Natural killer cell (primary cell): ENCODE measurements around the gene CD8B. TPM values are rescaled to one million over a fixed set of nuclear protein-coding genes. Genes with fewer than 3 reads are reported as not detected.
A peak's percentile ranks its signal among the peaks of the same experiment; 100 is the strongest.
"Not testable (repeated sequence)": the region's sequence is repeated elsewhere in the genome, so short reads cannot be mapped to it uniquely, and the experiment has no call there.

Experiments
- ATAC-seq, 3 donors: fragments of 150-1000 bp in 2 of 3; fragments of 200-7000 bp in 1 of 3; cut with Tn5 transposase; 1 replicate in 1 of 3; 2 replicates in 2 of 3; pipeline ENCODE4 v1.10.0; 2021; ENCODE audit warnings: mild to moderate bottlenecking in 2 of 3, moderate library complexity in 2 of 3
- DNase-seq, 2 donors: peaks; one replicate each; pipeline versions ENCODE4 v3.0.0 to v3.0.0-alpha.2; 2013 to 2021; ENCODE audit warnings: mixed read lengths in 1 of 2
- H3K27ac ChIP-seq: one replicate; pipeline ENCODE4 v1.5.1; 2013; ENCODE audit warnings: mild to moderate bottlenecking, low read length
- H3K27me3 ChIP-seq: one replicate; pipeline ENCODE4 v1.6.1; 2013; ENCODE audit warnings: low read length; ENCODE audit not compliant: control insufficient read depth, insufficient read depth
- H3K36me3 ChIP-seq: one replicate; pipeline ENCODE4 v1.6.1; 2013; ENCODE audit warnings: low read length; ENCODE audit not compliant: control insufficient read depth, insufficient read depth
- H3K4me1 ChIP-seq: one replicate; pipeline ENCODE4 v1.6.1; 2013; ENCODE audit warnings: low read length; ENCODE audit not compliant: control insufficient read depth, insufficient read depth
- H3K4me3 ChIP-seq: one replicate; pipeline ENCODE4 v1.5.1; 2013; ENCODE audit warnings: low read length
- H3K9me3 ChIP-seq: one replicate; pipeline ENCODE4 v1.6.1; 2013; ENCODE audit warnings: low read length; ENCODE audit not compliant: control insufficient read depth, insufficient read depth
- H3K27ac Mint-ChIP-seq, 2 donors: one replicate each; pipeline ENCODE4 v1.8.0; 2022; ENCODE audit warnings: mild to moderate bottlenecking in 2 of 2, mixed read lengths in 2 of 2, moderate library complexity in 1 of 2
- H3K27me3 Mint-ChIP-seq, 2 donors: one replicate each; pipeline ENCODE4 v1.8.0; 2022; ENCODE audit warnings: low read depth in 2 of 2, mixed read lengths in 2 of 2
- H3K36me3 Mint-ChIP-seq: one replicate; pipeline ENCODE4 v1.8.0; 2022; ENCODE audit warnings: mixed read lengths
- H3K4me1 Mint-ChIP-seq, 2 donors: one replicate each; pipeline ENCODE4 v1.8.0; 2022; ENCODE audit warnings: mixed read lengths in 2 of 2
- H3K4me3 Mint-ChIP-seq: one replicate; pipeline ENCODE4 v1.8.0; 2022; ENCODE audit warnings: mild to moderate bottlenecking, moderate library complexity, mixed read lengths
- H3K9me3 Mint-ChIP-seq, 2 donors: one replicate each; pipeline ENCODE4 v1.8.0; 2022; ENCODE audit warnings: mixed read lengths in 2 of 2
- WGBS: methylation state at CpG from one replicate; pipeline ENCODE4 v1.1.7; 2013; ENCODE audit warnings: missing lambda C conversion rate; ENCODE audit not compliant: insufficient coverage; 5-methylcytosine and 5-hydroxymethylcytosine counted together
- intact Hi-C: fragments of 100-400 bp; cut with micrococcal nuclease; formaldehyde crosslinking; loops from one replicate; pipeline ENCODE4 v1.14.2; 2022
- total RNA-seq, 4 donors: library from RNA; stranded (reverse); fragments of 120-200 nt in 1 of 4; gene quantifications; one replicate each; pipeline versions ENCODE4 v1.2.3 to v1.2.4, GENCODE V29; 2013 to 2022

CD8B gene
- total RNA-seq, 3 donors from 2014 or later (not counting 1 experiment from before 2014, with no cell fraction given), result 1.9 to 22.7 (median 6.0) TPM

DNA sequence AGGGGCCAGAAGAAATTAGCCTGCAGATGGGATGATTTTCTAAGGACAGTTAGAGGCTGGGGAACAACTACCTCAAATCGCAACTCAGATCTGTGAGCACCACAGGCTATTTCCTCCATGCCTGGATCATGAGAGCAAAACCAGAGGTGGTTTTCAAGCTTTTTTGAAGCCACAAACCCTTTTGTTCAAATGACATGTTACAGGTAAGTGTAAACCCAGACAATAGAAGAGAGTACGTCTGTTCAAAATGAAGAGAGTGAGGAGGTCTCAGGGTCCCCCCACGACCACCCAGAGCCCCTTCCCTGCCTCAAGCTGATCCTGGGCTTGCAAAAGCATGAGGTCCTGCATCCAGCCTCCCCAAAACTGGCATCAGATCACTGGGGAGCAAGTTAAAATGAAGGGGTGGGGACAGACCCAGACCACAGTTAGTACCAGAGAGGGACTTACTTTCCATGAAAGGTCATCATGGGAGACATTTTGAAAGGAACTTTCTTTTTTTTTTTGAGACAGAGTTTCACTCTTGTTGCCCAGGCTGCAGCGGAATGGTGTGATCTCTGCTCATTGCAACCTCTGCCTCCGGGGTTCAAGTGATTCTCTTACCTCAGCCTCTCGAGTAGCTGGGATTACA lies 19.0 kb downstream of the CD8B start:
- intact Hi-C loops, H3K27ac ChIP-seq, H3K4me3 ChIP-seq, H3K27me3 ChIP-seq, H3K9me3 Mint-ChIP-seq, H3K4me3 Mint-ChIP-seq, H3K27me3 Mint-ChIP-seq, H3K4me1 Mint-ChIP-seq, H3K36me3 Mint-ChIP-seq, H3K36me3 ChIP-seq, H3K9me3 ChIP-seq: not testable (repeated sequence)
- peak overlapping the region in 1 of 2 donors; percentile 42 for H3K27ac Mint-ChIP-seq
- WGBS, result 83% methylated on average over 1 of the region's 6 CpGs
- peaks cover 10% of the 10 kb centered on the region for H3K4me1 ChIP-seq
- DNase-seq (peak in 1 of 2 donors; percentile 54), ATAC-seq (peak in 1 of 3 donors; percentile 24)

DNA sequence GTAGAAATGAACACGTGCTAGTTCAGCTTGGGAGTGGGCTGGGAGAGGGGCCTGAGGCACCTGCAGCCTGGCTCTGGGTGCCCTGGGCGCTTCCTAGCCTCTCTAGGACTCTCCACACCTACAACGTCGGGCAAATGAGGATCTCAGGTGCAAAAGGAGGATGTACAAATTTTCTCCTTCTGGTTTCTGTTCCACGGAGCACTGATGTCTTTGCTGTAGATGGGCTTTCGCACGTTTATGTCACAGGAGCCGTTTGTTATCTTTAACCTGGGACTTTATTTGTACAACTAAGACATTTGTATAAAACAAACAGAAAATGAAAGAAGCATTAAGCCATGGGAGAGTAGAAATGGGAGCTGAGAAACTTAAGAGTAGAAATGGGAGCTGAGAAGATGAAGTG lies 20.4 kb downstream of the CD8B start:
- H3K9me3 ChIP-seq, H3K9me3 Mint-ChIP-seq, H3K36me3 ChIP-seq, H3K36me3 Mint-ChIP-seq, H3K27me3 Mint-ChIP-seq, H3K27me3 ChIP-seq, H3K4me1 Mint-ChIP-seq, H3K4me3 Mint-ChIP-seq, intact Hi-C loops, ATAC-seq, H3K4me3 ChIP-seq, H3K27ac ChIP-seq, H3K27ac Mint-ChIP-seq, DNase-seq: not testable (repeated sequence)
- peaks cover 16% of the 10 kb centered on the region for H3K4me1 ChIP-seq
- WGBS, result 80% methylated on average over 2 of the region's 8 CpGs

DNA sequence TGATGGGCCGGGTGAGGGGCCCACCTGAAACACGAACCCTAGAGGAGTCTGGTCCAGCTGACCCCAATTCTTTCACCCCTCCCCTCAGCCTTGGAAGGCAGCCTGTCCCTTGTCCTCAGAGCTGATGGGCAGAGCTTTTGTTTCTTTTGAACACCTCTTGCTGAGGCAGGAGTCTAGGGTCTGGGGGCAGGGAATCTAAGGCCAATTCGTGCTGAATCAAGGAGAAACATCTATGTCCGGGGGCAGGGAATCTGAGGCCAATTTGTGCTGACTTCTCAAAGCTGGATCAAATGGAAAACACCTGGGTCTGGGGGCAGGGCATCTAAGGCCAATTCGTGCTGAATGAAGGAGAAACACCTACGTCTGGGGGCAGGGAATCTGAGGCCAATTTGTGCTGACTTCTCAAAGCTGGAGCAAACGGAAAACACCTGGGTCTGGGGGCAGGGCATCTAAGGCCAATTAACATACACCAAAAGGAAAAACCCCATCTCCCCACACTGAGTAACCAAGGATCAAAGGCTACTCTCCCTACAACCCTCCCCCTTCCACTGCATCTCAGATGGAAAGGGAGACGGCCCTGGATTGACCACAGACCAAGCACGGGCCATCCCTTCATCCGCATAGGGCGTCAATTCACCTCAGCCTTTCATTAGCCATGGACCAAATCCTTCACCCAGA lies 21.7 kb downstream of the CD8B start:
- DNase-seq, intact Hi-C loops: not testable (repeated sequence)

DNA sequence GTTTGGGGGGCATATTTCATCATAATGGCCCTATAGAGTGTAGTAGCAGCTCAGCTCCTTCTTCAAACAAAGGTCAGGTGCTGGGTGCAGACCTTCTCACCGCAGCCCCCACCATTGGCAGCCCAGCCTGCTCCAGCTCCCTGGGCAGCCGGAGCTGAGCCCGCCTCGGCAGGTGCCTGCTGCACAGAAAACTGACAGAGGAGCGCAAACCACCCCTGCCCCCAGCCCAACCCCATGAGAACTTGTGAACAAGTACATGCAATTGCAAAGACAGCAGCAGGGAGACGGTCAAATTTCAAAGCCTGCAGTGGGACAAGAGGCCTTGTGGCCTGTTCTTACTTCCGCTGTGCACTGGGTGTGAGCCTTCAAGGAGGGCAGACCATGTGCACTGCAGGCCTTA lies 22.2 kb downstream of the CD8B start:
- intact Hi-C loops, ATAC-seq: not testable (repeated sequence)

More for the DNA sequence above, 21.7 kb downstream of the CD8B start:
- H3K27ac Mint-ChIP-seq, H3K36me3 Mint-ChIP-seq, H3K9me3 ChIP-seq, H3K4me1 Mint-ChIP-seq, H3K4me3 Mint-ChIP-seq, H3K9me3 Mint-ChIP-seq, H3K4me3 ChIP-seq, H3K27ac ChIP-seq, ATAC-seq, H3K36me3 ChIP-seq, H3K27me3 ChIP-seq, H3K27me3 Mint-ChIP-seq: not testable (repeated sequence)
- WGBS, result 92% methylated on average over 5 of the region's 11 CpGs
- H3K4me1 ChIP-seq, result peaks cover 16% of the 10 kb centered on the region

DNA sequence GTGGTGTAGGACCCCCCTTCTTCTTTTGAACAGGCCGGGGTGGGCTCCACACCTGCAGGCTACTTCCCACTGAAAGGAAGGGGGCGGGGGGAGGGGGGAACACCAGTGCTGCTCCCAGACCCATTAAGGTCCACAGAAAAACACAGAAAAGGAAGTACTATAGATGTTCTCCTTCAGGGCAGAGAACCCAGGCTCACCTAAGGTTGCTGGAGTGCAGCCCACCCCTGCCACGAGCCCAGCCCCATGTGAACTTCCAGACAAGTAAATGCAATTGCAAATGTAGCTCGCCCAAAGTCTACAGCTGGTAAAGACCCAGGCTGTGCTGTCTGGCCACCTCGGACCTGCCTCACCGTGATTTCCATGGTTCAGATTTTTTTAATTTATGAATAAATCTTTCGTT lies 24.0 kb downstream of the CD8B start:
- intact Hi-C loops, DNase-seq, H3K4me3 ChIP-seq, H3K36me3 Mint-ChIP-seq, H3K4me1 Mint-ChIP-seq, H3K27me3 ChIP-seq, H3K27ac Mint-ChIP-seq, H3K9me3 ChIP-seq, H3K27me3 Mint-ChIP-seq, H3K9me3 Mint-ChIP-seq, H3K4me3 Mint-ChIP-seq, H3K36me3 ChIP-seq, H3K27ac ChIP-seq, ATAC-seq: not testable (repeated sequence)
- peaks cover 12% of the 10 kb centered on the region for H3K4me1 ChIP-seq
- WGBS, result 48% methylated on average over 3 of the region's 7 CpGs

More for the DNA sequence above, 22.2 kb downstream of the CD8B start:
- not testable (repeated sequence) for H3K27ac ChIP-seq, H3K4me1 Mint-ChIP-seq, H3K4me3 ChIP-seq, H3K9me3 ChIP-seq, H3K36me3 Mint-ChIP-seq, H3K4me3 Mint-ChIP-seq, H3K27ac Mint-ChIP-seq, H3K27me3 ChIP-seq, H3K9me3 Mint-ChIP-seq, H3K36me3 ChIP-seq, H3K27me3 Mint-ChIP-seq
- peak in 1 of 2 donors; percentile 33 for DNase-seq
- peaks cover 16% of the 10 kb centered on the region for H3K4me1 ChIP-seq
- 93% methylated on average over 7 of the region's 7 CpGs for WGBS

DNA sequence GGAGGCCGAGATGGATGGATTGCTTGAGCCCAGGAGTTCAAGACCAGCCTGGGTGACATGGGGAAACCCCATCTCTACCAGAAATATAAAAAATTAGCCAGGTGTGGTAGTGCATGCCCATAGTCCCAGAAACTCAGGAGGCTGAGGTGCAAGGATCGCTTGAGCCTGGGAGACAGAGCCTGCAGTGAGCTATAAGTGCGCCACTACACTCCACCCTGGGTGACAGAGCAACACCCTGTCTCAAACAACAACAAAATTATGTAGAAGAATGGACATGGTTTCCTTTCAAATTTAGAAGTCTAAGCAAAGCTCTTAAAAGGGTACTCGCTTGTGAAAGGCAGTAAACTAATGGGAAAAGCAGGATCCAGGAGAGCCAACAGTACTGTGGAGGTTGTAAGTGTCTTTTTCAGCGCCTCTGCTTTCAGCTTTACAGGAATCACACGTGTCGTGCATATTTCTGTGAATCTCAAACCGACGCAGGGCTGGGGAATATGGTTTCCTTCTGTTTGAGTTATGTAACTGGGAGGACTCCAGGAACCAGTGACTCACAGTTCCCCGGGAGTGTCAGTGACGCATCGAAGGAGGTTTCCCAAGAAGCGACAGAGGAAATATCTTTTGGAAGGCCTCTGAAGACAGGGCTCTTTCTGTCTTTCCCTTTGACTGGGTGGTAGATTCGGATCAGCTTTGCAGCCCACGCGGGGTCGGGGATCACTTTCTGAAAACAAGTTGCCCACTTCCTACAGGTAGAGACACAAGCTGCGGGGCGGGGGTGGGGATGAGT lies 24.6 kb downstream of the CD8B start:
- H3K4me3 ChIP-seq, H3K4me1 ChIP-seq, H3K27me3 ChIP-seq, H3K27ac Mint-ChIP-seq, H3K36me3 ChIP-seq, H3K27me3 Mint-ChIP-seq, H3K4me3 Mint-ChIP-seq, H3K27ac ChIP-seq, H3K36me3 Mint-ChIP-seq, H3K4me1 Mint-ChIP-seq, H3K9me3 ChIP-seq, intact Hi-C loops, H3K9me3 Mint-ChIP-seq: not testable (repeated sequence)
- DNase-seq (peak in 1 of 2 donors; percentile 65), ATAC-seq (peak in 1 of 3 donors; percentile 28)
- WGBS, result 41% methylated on average over 8 of the region's 19 CpGs

DNA sequence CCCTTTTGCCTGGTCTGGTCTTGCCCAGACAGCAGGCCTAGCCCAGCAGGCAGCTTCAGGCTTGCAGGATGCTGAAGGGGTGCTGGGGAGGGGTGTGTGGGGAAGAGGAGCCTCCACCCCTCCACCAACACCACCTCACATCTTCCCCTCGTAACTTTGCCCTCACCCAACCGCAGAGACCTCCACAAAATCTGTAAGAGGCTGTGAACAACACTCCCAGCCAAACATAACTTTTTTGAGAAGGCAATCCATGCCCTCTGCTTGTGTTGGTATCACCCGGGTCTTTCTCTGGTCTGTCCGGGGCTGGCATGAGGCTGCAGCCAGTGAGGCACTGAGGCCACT lies 26.2 kb downstream of the CD8B start:
- H3K4me3 ChIP-seq, H3K36me3 ChIP-seq, H3K4me1 Mint-ChIP-seq, H3K9me3 Mint-ChIP-seq, H3K4me3 Mint-ChIP-seq, H3K27me3 ChIP-seq, H3K27me3 Mint-ChIP-seq, H3K27ac ChIP-seq, H3K36me3 Mint-ChIP-seq, H3K27ac Mint-ChIP-seq, ATAC-seq, intact Hi-C loops, H3K9me3 ChIP-seq, DNase-seq, H3K4me1 ChIP-seq: not testable (repeated sequence)
- WGBS, result 56% methylated on average over 4 of the region's 4 CpGs
